GM21515 (cell line): Measurements from ENCODE around the gene FTH1.
"Not testable (repeated sequence)": the region's sequence is repeated elsewhere in the genome, so short reads cannot be mapped to it uniquely, and the experiment has no call there.

Experiments
- ATAC-seq: cut with Tn5 transposase; IDR thresholded peaks from one replicate; pipeline ENCODE4 v1.9.1; 2021; ENCODE audit not compliant: unreplicated experiment

The FTH1 gene

GRCh38 chr11:61964058-61964665, 3.3 kb downstream of the FTH1 start:
- ATAC-seq, result no peak

GRCh38 chr11:61963282-61964057, 4.0 kb downstream of the FTH1 start:
- ATAC-seq, result no peak

GRCh38 chr11:61963016-61963281, 4.5 kb downstream of the FTH1 start:
- no peak for ATAC-seq

- ATAC-seq, result no peak
Measured at GRCh38 chr11:61962213-61963015, 5.0 kb downstream of the FTH1 start.

- no peak for ATAC-seq
Measured at GRCh38 chr11:61961570-61962212, 5.7 kb downstream of the FTH1 start.

GRCh38 chr11:61960532-61960931, 6.9 kb downstream of the FTH1 start:
- ATAC-seq, result no peak

- ATAC-seq, result no peak
Measured at GRCh38 chr11:61959678-61960077, 7.8 kb downstream of the FTH1 start.

- no peak for ATAC-seq
Measured at GRCh38 chr11:61959114-61959513, 8.3 kb downstream of the FTH1 start.

- ATAC-seq, result no peak
Measured at GRCh38 chr11:61958590-61958989, 8.8 kb downstream of the FTH1 start.

- ATAC-seq, result no peak
Measured at GRCh38 chr11:61957021-61957770, 10.2 kb downstream of the FTH1 start.

GRCh38 chr11:61956191-61957020, 11.0 kb downstream of the FTH1 start:
- no peak for ATAC-seq

GRCh38 chr11:61955422-61956135, 11.9 kb downstream of the FTH1 start:
- ATAC-seq, result no peak

- ATAC-seq, result no peak
Measured at GRCh38 chr11:61954851-61955421, 12.5 kb downstream of the FTH1 start.

GRCh38 chr11:61954106-61954850, 13.2 kb downstream of the FTH1 start:
- ATAC-seq, result no peak

GRCh38 chr11:61953632-61954031, 13.8 kb downstream of the FTH1 start:
- not testable (repeated sequence) for ATAC-seq

GRCh38 chr11:61952882-61953281, 14.6 kb downstream of the FTH1 start:
- no peak for ATAC-seq

GRCh38 chr11:61951484-61952135, 15.8 kb downstream of the FTH1 start:
- ATAC-seq, result no peak

- no peak for ATAC-seq
Measured at GRCh38 chr11:61950035-61950547, 17.3 kb downstream of the FTH1 start, which contains the start of gene BEST1. Gene BEST1 (plus strand): TSS chr11:61950351. CDS start chr11:61951807, 1,456 bp downstream.
